A549 (cell line): ENCODE data around the gene CDH4. TPM values are rescaled to one million over a fixed set of nuclear protein-coding genes. Genes with fewer than 3 reads are reported as not detected.

ENCODE experiments used
- ATAC-seq, 2 experiments: fragments of 200-7000 bp in 1 of 2; fragments of >200 bp in 1 of 2; cut with Nextera tagmentation in 1 of 2; cut with Tn5 transposase in 1 of 2; 3 replicates each; pipeline versions ENCODE4 v1.8.0 to v1.9.1; 2018 to 2020; ENCODE audit warnings: mild to moderate bottlenecking in 1 of 2, moderate library complexity in 1 of 2
- CTCF ChIA-PET: fragments of 300-600 bp; sonication (Branson Sonifier 250); formaldehyde crosslinking; extraction: SDS; loops from one replicate; lab custom pipeline; 2021; ENCODE audit warnings: antibody characterized with exemption, inconsistent platforms; lab: Yijun Ruan, JAX
- POLR2A ChIA-PET: fragments of 350-600 bp; formaldehyde crosslinking; extraction: SDS; loops from one replicate; lab custom pipeline; 2021; ENCODE audit warnings: antibody characterized with exemption, inconsistent platforms; lab: Yijun Ruan, JAX
- DNase-seq, 2 experiments: peaks; one replicate each; pipeline versions ENCODE4 v3.0.0 to v3.0.0-alpha.2; 2011 to 2016; ENCODE audit warnings: low read depth in 1 of 2, low spot score in 1 of 2
- FAIRE-seq: peaks from 2 replicates; lab custom pipeline; 2011; peaks lifted over from hg19 to GRCh38; lab: Jason Lieb, UNC
- H3K27ac ChIP-seq, 2 experiments: fragments of >200 bp; sonication (Bioruptor Twin); formaldehyde crosslinking; 3 replicates each; pipeline ENCODE4 v1.5.1; 2016 to 2017
- H3K4me1 ChIP-seq: fragments of >200 bp; sonication (Bioruptor Twin); formaldehyde crosslinking; 3 replicates; pipeline ENCODE4 v1.6.1; 2016
- H3K4me2 ChIP-seq: fragments of >200 bp; sonication (Bioruptor Twin); formaldehyde crosslinking; 3 replicates; pipeline ENCODE4 v1.6.1; 2016
- H3K4me3 ChIP-seq: fragments of >200 bp; sonication (Bioruptor Twin); formaldehyde crosslinking; 3 replicates; pipeline ENCODE4 v1.5.1; 2016
- H3K9me3 ChIP-seq: fragments of >200 bp; sonication (Bioruptor Twin); formaldehyde crosslinking; 3 replicates; pipeline ENCODE4 v1.6.1; 2016
- CBX2 ChIP-seq: fragments of 200-600 bp; sonication (generic); IDR thresholded peaks from 2 replicates; pipeline ENCODE4 v1.6.1; 2016; ENCODE audit warnings: low read depth, mild to moderate bottlenecking, borderline replicate concordance
- CTCF ChIP-seq: fragments of >200 bp; sonication (Bioruptor Twin); formaldehyde crosslinking; IDR thresholded peaks from 3 replicates; pipeline ENCODE4 v1.5.1; 2016
- E2F6 ChIP-seq: IDR thresholded peaks from 2 replicates; pipeline ENCODE4 v1.6.1; 2012; ENCODE audit warnings: low read depth, borderline replicate concordance
- HMGXB4 ChIP-seq: fragments of 250-450 bp; sonication (Bioruptor Pico); IDR thresholded peaks from 2 replicates; pipeline ENCODE4 v1.5.0; 2021; ENCODE audit warnings: mild to moderate bottlenecking, moderate library complexity, borderline replicate concordance
- HOXA7 ChIP-seq: fragments of 250-450 bp; sonication (Bioruptor Pico); IDR thresholded peaks from 2 replicates; pipeline ENCODE4 v1.5.0; 2020; ENCODE audit warnings: mild to moderate bottlenecking, moderate library complexity
- HOXB5 ChIP-seq: fragments of 250-450 bp; sonication (Bioruptor Pico); IDR thresholded peaks from 2 replicates; pipeline ENCODE4 v1.5.0; 2020; ENCODE audit warnings: mild to moderate bottlenecking, moderate library complexity
- NFE2L2 ChIP-seq: fragments of 150-350 bp; conservative IDR thresholded peaks from 2 replicates; pipeline ENCODE4 v1.6.1; 2014; ENCODE audit warnings: low read length
- NR3C1 ChIP-seq: fragments of >200 bp; sonication (Bioruptor Twin); formaldehyde crosslinking; IDR thresholded peaks from 3 replicates; pipeline ENCODE4 v1.6.1; 2017
- RARB ChIP-seq: fragments of 250-450 bp; sonication (Bioruptor Pico); IDR thresholded peaks from 2 replicates; pipeline ENCODE4 v1.8.0; 2021; ENCODE audit warnings: mild to moderate bottlenecking, moderate library complexity
- SREBF2 ChIP-seq: fragments of 450-650 bp; IDR thresholded peaks from 2 replicates; pipeline ENCODE4 v1.6.1; 2014; ENCODE audit warnings: mild to moderate bottlenecking, moderate library complexity
- ZFP36 ChIP-seq: fragments of 450-650 bp; IDR thresholded peaks from 2 replicates; pipeline ENCODE4 v1.6.1; 2014; ENCODE audit warnings: borderline replicate concordance; ENCODE audit not compliant: partially characterized antibody
- ZSCAN20 ChIP-seq: fragments of 250-450 bp; sonication (Bioruptor Pico); IDR thresholded peaks from 2 replicates; pipeline ENCODE4 v1.8.0; 2022; ENCODE audit warnings: mild to moderate bottlenecking, moderate library complexity
- WGBS: methylation state at CpG from one replicate; pipeline ENCODE4 v1.1.6; 2017; ENCODE audit errors: missing lambda C conversion rate; 5-methylcytosine and 5-hydroxymethylcytosine counted together
- polyA plus RNA-seq, 4 experiments: library from polyadenylated mRNA; depleted of rRNA in 3 of 4; stranded (reverse); fragments of >200 nt; fragmentation: RNase III in 1 of 4; extraction: RNeasy Plus Mini Kit Qiagen cat#74134 plus additional on column Dnase treatment in 1 of 4; gene quantifications; 2 replicates in 3 of 4; 3 replicates in 1 of 4; pipeline ENCODE4 v1.2.3, GENCODE V29; 2011 to 2017

Gene CDH4
- polyA plus RNA-seq, 2 of the 4 experiments (the other 2 are of a cell fraction): 3.4 to 10.3 TPM

- Histone ChIP-seq H3K4me3 (no peak overlapping the region), H3K4me2 (no peak overlapping the region), H3K9me3 (no peaks in the 10 kb centered on the region), H3K27ac (no peak overlapping the region), H3K4me1 (no peaks in the 10 kb centered on the region)
- WGBS: 89% methylated on average over 7 of the region's 8 CpGs
- DNase-seq (no peak), FAIRE-seq (peak; percentile 51), ATAC-seq (no peak)
- TF ChIP-seq HOXA7 (no peak), NR3C1 (no peak), SREBF2 (no peak), CTCF (no peak), CBX2 (no peak), RARB (CRISPR knock-in tag) (no peak), ZSCAN20 (no peak)
- ChIA-PET POLR2A (no interaction called here), CTCF (no interaction called here)
These were observed 22.3 kb downstream of the CDH4 start for GRCh38 chr20:61274326-61274725.

GRCh38 chr20:61278296-61278695 is 26.2 kb downstream of the CDH4 start:
- DNase-seq: no peak
- Histone ChIP-seq H3K4me3 (no peak overlapping the region), H3K4me1 (no peaks in the 10 kb centered on the region), H3K27ac (no peak overlapping the region), H3K9me3 (no peaks in the 10 kb centered on the region), H3K4me2 (no peak overlapping the region)
- no peak for FAIRE-seq
- ChIA-PET POLR2A (no interaction called here), CTCF (no interaction called here)
- ATAC-seq: no peak
- 88% methylated on average over 4 of the region's 4 CpGs for WGBS
- TF ChIP-seq NFE2L2: no peak
- no peak for TF ChIP-seq CTCF
- no peak for TF ChIP-seq HOXB5 (CRISPR knock-in tag)
- TF ChIP-seq HMGXB4 (CRISPR knock-in tag): no peak
- TF ChIP-seq CBX2: no peak

- Histone ChIP-seq H3K27ac (no peak overlapping the region), H3K4me3 (no peak overlapping the region), H3K9me3 (no peaks in the 10 kb centered on the region), H3K4me1 (no peaks in the 10 kb centered on the region), H3K4me2 (no peak overlapping the region)
- POLR2A ChIA-PET: no interaction called here
- CTCF ChIA-PET: no interaction called here
- 90% methylated on average over 17 of the region's 17 CpGs for WGBS
- DNase-seq: no peak
- FAIRE-seq: no peak
- no peak for TF ChIP-seq E2F6
- no peak for TF ChIP-seq ZFP36
- no peak for ATAC-seq
These were observed 27.6 kb downstream of the CDH4 start for GRCh38 chr20:61279621-61280150.
